Measurements from ENCODE around the gene CXorf58. TPM values are rescaled to one million over a fixed set of nuclear protein-coding genes. Genes with fewer than 3 reads are reported as not detected.

The CXorf58 gene
- total and polyA plus RNA-seq, 9 of the 15 experiments (the other 6 are each of a cell fraction or from before 2014, with no cell fraction given): 0.10 to 0.27 (median 0.16) TPM; not detected in 3

- TF ChIP-seq CREB3 (tag; conservative IDR thresholded peaks at IDR 0.05; ENCODE audit: low read depth) (peak; percentile 41; the same call in 1 of the 2 replicates), ZNF316 (IDR thresholded peaks at IDR 0.05) (no peak; the same call in 1 of the 2 replicates), CBFB (CRISPR knock-in tag; IDR thresholded peaks at IDR 0.05) (no peak), ARID1B (IDR thresholded peaks at IDR 0.05) (peak; percentile 44), ZNF347 (CRISPR knock-in tag; IDR thresholded peaks at IDR 0.05; ENCODE audit: low read depth) (no peak), MTF1 (CRISPR knock-in tag; IDR thresholded peaks at IDR 0.05; ENCODE audit: borderline replicate concordance) (no peak), HDAC3 (IDR thresholded peaks at IDR 0.05; ENCODE audit: borderline replicate concordance, partially characterized antibody) (no peak), PKNOX1 (IDR thresholded peaks at IDR 0.05) (peak; percentile 77), ZNF140 (CRISPR knock-in tag; IDR thresholded peaks at IDR 0.05) (no peak), OTX1 (CRISPR knock-in tag; IDR thresholded peaks at IDR 0.05) (0 out of 2 replicates have a peak, but pooled peaks have one; percentile 21), HOMEZ (CRISPR knock-in tag; IDR thresholded peaks at IDR 0.05) (no peak), SAP30 (IDR thresholded peaks at IDR 0.05; ENCODE audit: borderline replicate concordance, insufficient read depth, low read depth, low read length, poor library complexity, severe bottlenecking) (no peak), ZNF609 (CRISPR knock-in tag; IDR thresholded peaks at IDR 0.05; ENCODE audit: borderline replicate concordance) (no peak), CTCF (IDR thresholded peaks at IDR 0.05 in 2 of 3, conservative IDR thresholded peaks at IDR 0.05 in 1 of 3; ENCODE audit: insufficient read depth in 2 of 3, low read depth in 1 of 3, low read length in 3 of 3) (no peak)
Observed at GRCh38 chrX:23883737-23884354, 24.0 kb upstream of the CXorf58 start (continued).
